Stimulated activated CD8-positive, alpha-beta memory T cell treated with anti-CD3 and anti-CD28 coated beads, Interleukin-12 subunit alpha, Interleukin-12 subunit beta, amount 100 ng/mL, for 4 hours (primary cell): ENCODE results near the gene EVC.

Source experiments
- DNase-seq: peaks from one replicate; pipeline ENCODE4 v3.0.0-alpha.2; 2020; ENCODE audit warnings: low read depth

EVC gene

DNA sequence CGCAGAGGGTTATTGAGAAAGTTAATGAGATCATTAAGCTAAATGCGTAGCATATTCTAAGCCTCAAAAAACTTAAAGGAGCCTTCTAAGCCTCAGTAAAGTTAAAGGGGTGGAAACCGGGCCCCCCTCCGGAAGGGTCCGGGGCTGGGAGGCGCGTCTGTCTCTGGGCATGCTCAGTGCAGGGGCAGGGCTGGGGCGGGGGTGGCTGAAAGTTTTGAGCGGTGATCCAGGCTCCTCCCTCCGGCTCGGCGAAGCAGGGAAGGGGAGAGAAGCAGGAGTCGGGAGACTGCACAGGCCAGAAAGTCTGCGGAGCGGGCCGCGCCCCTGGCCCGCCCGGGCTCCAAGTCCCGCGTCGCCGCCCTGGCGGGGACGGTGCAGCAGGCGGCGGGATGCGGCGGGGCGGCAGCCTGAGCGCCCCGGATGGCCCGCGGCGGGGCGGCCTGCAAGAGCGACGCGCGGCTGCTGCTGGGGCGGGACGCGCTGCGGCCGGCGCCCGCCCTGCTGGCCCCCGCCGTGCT, at the start of gene EVC:
Gene EVC, plus strand, starts transcription at position 241 of the 518 bp plus-strand sequence. Its CDS starts 180 bp downstream, at position 421.
- no peak for DNase-seq

GRCh38 chr4:5661237-5661636, 49.8 kb upstream of the EVC start:
- DNase-seq = no peak

DNA sequence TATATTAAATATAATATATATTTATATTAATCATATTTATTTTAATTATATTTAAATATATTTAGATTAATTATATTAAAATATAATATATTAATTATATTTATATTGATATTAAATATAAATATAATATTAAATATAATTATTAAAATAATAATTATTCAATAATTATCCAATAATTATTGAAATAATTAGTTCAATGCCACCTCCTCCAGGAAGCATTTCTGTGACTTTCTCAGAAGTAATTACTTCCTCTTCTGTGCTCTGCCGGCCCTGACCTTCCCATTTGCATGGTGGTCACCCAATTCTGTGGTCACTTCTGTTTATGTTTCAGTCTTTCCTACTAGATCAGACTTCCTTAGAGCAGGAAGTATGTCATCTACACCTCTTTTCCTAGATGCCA, 48.4 kb upstream of the EVC start:
- no peak for DNase-seq

DNA sequence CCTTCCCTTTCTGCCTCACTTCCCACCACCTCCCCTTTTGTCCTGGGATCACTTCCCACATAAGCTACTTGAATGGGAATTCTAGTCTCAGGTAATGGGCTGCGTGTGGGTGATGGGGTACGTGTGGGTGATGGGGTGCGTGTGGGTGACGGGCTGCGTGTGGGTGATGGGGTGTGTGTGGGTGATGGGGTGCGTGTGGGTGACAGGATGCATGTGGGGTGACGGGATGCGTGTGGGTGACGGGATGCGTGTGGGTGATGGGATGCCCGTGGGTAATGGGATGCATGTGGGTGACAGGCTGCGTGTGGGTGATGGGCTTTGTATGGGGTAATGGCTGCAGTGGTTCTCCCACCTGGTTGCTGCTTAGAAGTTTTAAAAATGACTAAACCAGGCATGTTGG, 46.2 kb upstream of the EVC start:
- DNase-seq = no peak

- DNase-seq = no peak
These were observed 44.3 kb upstream of the EVC start for GRCh38 chr4:5666741-5667140.

DNA sequence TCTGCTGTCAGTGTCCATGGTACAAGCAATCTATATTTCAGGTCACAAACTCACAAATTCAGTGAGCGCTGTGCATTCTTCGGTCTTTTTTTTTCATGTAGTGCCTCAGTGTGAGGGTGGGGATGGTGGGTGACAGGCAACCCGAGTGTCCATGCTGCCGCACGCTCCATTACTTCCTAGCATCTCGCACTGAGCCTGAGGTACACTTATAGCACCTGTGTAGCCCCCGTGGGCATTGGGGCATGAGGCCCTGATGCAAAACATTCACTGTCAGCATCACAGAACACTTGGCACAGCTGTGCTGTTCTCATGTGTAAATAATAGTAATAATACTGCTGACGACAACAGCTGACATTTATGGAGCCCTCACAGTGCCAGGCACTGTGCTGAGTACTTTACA, 34.2 kb upstream of the EVC start:
- DNase-seq = no peak

GRCh38 chr4:5678977-5679376, 32.0 kb upstream of the EVC start:
- no peak for DNase-seq

DNA sequence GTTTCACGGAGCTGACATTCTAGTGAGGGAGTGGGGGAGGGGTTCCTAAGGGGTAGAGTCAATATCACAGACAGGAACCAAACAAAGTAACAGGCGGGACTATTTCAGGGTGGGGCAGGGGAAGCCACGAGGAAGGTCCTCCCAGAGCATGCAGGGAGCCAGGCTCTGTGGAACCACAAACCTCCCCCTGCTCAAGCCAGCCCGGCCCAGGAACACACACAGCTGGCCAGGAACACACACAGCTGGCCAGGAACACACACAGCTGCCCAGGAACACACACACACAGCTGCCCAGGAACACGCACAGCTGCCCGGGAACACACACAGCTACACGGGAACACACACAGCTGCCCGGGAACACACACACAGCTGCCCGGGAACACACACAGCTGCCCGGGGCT, 27.4 kb upstream of the EVC start:
- no peak for DNase-seq

DNA sequence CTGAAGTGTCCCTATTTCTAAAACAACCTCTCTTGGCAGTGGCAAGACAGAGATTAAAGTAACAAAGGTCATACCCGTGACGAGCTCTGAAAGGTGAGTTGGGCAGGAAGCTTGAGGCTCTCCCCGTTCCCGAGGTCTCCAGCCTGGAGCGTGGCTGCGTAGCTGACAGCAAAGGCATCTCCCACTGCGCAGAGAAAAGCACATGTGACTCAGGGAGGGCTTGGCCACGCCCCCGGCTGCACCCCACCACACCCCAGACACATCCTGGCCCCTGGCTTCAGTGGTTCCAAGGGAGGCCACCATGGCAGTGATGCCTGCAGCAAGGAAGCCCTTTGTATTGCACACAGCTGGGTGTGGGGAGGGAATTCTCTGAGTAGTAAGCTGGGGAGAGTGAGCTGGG, 25.7 kb upstream of the EVC start:
- DNase-seq = no peak

- DNase-seq = no peak
These were observed 24.7 kb upstream of the EVC start for GRCh38 chr4:5686338-5686737.

DNA sequence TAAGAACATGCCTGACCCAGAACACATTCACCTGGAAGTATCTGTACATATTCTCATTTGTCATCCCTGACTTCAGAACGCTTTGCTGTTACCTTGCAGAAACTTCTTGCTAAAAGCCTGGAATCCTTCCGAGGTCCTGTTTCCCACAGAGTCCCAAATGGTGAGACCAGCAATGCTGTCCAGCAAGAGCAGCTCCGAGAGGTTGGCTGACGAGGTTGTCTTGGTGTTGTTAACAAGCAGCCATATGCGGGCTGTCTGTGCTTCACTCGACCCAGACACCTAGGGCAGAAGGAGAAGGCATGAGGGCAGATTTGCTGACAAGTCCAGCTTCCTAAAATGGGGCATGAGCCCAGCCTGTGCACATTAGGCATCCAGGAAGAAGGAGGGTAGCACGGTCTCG, 21.9 kb upstream of the EVC start:
- DNase-seq = no peak

DNA sequence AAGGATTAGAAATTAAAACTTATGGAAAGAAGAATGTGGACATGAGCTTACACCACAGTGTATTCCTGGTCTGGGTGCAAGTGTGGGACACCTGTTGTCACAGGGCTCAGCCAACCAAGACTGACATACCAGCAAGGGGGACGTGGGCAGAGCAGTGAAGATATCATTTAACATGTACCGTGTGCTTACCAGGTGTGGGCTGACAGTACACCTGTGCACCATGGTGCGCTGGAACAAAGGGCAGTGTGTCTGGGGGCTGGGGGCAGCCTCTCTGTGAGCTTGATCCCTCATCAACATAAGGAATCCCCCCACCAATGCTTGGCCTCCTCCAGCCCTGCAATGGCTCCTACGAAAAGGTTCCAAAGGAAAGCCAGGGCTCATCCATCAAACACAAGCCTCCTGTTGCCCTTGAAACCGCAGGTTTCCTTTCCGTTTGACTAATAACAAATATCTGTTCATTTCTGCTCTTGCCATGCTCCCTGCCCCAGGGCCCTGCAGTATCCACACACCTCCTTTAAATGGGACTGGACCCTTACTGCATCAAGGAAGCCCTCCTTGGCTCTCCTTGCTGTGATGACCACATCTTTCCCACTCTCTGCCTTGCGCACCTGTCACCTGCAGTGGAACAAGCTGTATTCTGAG, 19.4 kb upstream of the EVC start:
- no peak for DNase-seq

GRCh38 chr4:5693871-5694270, 17.1 kb upstream of the EVC start:
- no peak for DNase-seq

GRCh38 chr4:5696341-5696740, 14.7 kb upstream of the EVC start:
- DNase-seq = no peak

GRCh38 chr4:5700459-5700858, 10.5 kb upstream of the EVC start:
- no peak for DNase-seq

DNA sequence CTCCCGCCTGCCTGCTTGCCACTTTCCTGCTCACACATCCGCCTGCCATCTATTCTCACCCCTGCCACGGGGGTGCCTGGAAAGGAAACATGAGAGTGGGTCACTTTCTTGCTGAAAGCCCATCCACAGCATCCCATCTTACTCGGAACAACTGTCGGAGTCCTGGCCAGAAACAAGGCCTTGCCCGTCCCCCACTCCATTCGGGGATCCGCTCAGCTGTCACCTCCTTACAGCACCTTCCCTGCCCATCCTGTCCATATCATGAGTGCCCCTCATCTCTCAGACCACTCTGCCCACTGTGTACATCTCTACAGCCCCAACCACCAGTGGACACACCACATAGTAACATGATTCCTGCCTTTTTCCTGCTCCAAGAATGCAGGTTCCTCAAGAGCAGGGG, 9.0 kb upstream of the EVC start:
- DNase-seq = no peak

DNA sequence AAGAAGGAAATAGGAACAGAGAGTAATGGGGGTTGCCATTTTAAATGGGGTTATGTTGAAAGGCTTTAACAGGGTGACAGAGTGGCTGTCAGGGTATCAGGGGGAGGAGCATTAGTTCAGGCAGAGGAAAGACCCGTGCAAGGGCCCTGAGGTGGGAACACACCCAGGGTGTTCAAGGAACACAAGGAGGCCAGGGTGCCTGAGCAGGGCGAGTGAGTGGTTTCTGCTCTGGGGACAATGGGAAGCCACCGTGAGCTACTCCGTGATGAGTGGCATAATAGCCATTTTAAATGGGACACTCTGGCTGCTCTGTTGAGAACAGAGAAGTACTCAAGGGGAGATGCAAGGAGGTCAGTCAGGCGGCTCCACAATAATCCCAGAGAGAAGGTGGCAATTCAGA, 7.2 kb upstream of the EVC start:
- DNase-seq = no peak

DNA sequence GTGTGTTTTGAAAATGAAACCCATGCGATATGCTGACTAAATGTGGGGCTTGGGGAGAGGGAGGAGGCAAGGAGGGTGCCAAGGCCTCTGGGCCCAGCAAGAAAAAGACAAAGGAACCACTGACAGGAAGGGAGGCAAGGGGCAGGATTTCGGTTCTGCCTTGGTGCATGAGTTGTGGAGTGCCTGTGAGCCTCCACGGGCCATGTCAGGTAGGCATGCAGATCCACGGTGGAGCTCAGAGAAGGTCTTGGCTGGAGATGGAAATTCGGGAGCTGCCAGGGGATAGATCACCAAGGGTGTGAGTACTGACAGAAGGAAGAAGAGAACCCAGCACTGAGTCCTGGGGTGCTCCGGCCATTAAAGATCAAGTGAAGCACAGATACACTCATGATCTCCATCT, 6.7 kb upstream of the EVC start:
- DNase-seq = no peak

GRCh38 chr4:5705647-5706320, 5.2 kb upstream of the EVC start:
- no peak for DNase-seq

- DNase-seq = no peak
These were observed 4.3 kb upstream of the EVC start for GRCh38 chr4:5706486-5707290.

GRCh38 chr4:5707366-5707765, 3.6 kb upstream of the EVC start:
- no peak for DNase-seq

DNA sequence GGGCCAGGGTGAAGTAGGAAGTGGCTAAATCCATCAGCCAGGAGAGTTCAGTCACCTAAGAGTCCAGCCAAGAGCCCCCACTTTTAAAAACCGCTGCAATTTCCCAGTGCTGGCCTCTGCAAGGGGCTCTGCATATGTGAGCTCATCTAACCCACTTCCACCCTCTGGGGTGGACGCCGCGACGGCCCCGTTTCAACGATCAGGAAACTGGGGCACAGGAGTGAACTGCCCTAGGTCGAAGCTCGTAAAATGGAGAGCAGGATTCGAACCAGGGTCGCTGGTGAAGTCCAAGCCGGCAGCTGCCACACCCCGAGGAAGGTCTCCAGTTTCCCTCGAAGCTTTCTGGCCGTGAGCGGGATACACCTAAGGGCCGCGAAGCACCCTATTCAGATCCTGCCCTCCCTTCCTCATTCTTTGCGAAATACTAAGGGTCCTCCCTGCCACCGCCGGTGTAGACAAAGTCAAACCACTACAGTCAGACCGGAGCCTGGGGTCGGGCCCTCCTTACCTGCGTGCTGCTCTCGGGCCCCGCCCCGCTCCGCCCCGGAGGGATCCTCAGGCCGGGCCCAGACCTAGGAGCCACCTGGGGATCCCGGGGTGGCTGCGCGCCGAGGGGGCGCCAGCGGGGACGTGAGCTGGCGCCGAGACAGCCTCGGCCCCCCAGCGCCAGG, 3.1 kb upstream of the EVC start:
- no peak for DNase-seq
